ENCODE results near the gene DNAI1. TPM values are rescaled to one million over a fixed set of nuclear protein-coding genes. Genes with fewer than 3 reads are reported as not detected.
A peak's percentile ranks its signal among the peaks of the same experiment; 100 is the strongest.

Gene DNAI1
- total RNA-seq, 1 experiment from 2014 or later = 2.2 TPM

GRCh38 chr9:34547960-34548611, 89.5 kb downstream of the DNAI1 start:
- Histone ChIP-seq H3K9me3 (ENCODE audit: control insufficient read depth, insufficient read depth, low read depth, low read length) (no peaks in the 10 kb centered on the region), H3K4me3 (ENCODE audit: low read depth in 2 of 2, low read length in 2 of 2) (no peak overlapping the region), H3K27ac (ENCODE audit: low read length) (no peak overlapping the region), H3K27me3 (ENCODE audit: control insufficient read depth, insufficient read depth, low read length) (0 out of 2 replicates have a peak, but pooled peaks cover 2% of the 10 kb centered on the region), H3K36me3 (ENCODE audit: control insufficient read depth, insufficient read depth, low read length) (no peaks in the 10 kb centered on the region), H3K4me1 (ENCODE audit: control insufficient read depth, insufficient read depth, low read length) (no peaks in the 10 kb centered on the region)
- intact Hi-C loops (cut with micrococcal nuclease; ENCODE audit: unreplicated experiment) (loop anchor here (1.0 to 5.0 kb wide), 3 partner anchors 43 to 146 kb away; no protein-coding TSS in a partner anchor), in situ Hi-C loops (cut with HindIII; ENCODE audit: low pct_unique_long_range_greater_than_20kb, low sequenced_read_pairs) (no loop called here)
- ChIA-PET POLR2A (interaction anchor here (0.7 kb wide), 1 partner anchor 40 kb away, joined by 5 read pairs; no protein-coding TSS in a partner anchor), CTCF (interaction anchor here (0.5 to 1.3 kb wide), 14 partner anchors 25 to 492 kb away, joined by 3 to 24 read pairs (median 4); partner anchors contain the start of gene ENHO)
- TF ChIP-seq REST (IDR thresholded peaks at IDR 0.05; ENCODE audit: insufficient read depth in 1 of 2, low read depth in 2 of 2, low read length in 1 of 2) (no peak), SIN3A (IDR thresholded peaks at IDR 0.05; ENCODE audit: borderline replicate concordance, insufficient read depth, low read depth, low read length) (no peak), CTCF (IDR thresholded peaks at IDR 0.05) (no peak), TCF7L2 (IDR thresholded peaks at IDR 0.05; ENCODE audit: low read depth, low read length) (no peak), POLR2AphosphoS5 (IDR thresholded peaks at IDR 0.05; ENCODE audit: low read depth, low read length) (no peak)
- DNase-seq (ENCODE audit: low read depth, low spot score) (no peak), ATAC-seq (peak; percentile 91)
- BruUV-seq (replicated peaks) = no TSS peak

GRCh38 chr9:34549407-34549732, 90.8 kb downstream of the DNAI1 start:
- Histone ChIP-seq H3K27me3 (ENCODE audit: control insufficient read depth, insufficient read depth, low read length) (no peaks in the 10 kb centered on the region), H3K27ac (ENCODE audit: low read length) (no peak overlapping the region), H3K9me3 (ENCODE audit: control insufficient read depth, insufficient read depth, low read depth, low read length) (no peaks in the 10 kb centered on the region), H3K4me1 (ENCODE audit: control insufficient read depth, insufficient read depth, low read length) (no peaks in the 10 kb centered on the region), H3K36me3 (ENCODE audit: control insufficient read depth, insufficient read depth, low read length) (no peaks in the 10 kb centered on the region), H3K4me3 (ENCODE audit: low read depth in 2 of 2, low read length in 2 of 2) (no peak overlapping the region)
- ATAC-seq = no peak
- ChIA-PET POLR2A (no interaction called here), CTCF (interaction anchor here (1.9 kb wide), 1 partner anchor 42 kb away, joined by 5 read pairs; no protein-coding TSS in a partner anchor)
- intact Hi-C loops (cut with micrococcal nuclease; ENCODE audit: unreplicated experiment) (loop anchor here (5.0 kb wide), 1 partner anchor 147 kb away; no protein-coding TSS in a partner anchor), in situ Hi-C loops (cut with HindIII; ENCODE audit: low pct_unique_long_range_greater_than_20kb, low sequenced_read_pairs) (no loop called here)
- TF ChIP-seq TCF7L2 (IDR thresholded peaks at IDR 0.05; ENCODE audit: low read depth, low read length) = no peak
- TF ChIP-seq REST (IDR thresholded peaks at IDR 0.05; ENCODE audit: insufficient read depth in 1 of 2, low read depth in 2 of 2, low read length in 1 of 2) = no peak
- no peak for TF ChIP-seq SIN3A (IDR thresholded peaks at IDR 0.05; ENCODE audit: borderline replicate concordance, insufficient read depth, low read depth, low read length)
- TF ChIP-seq POLR2AphosphoS5 (IDR thresholded peaks at IDR 0.05; ENCODE audit: low read depth, low read length) = no peak
- DNase-seq (ENCODE audit: low read depth, low spot score) = no peak
- BruUV-seq (replicated peaks) = no TSS peak
